ENCODE results near the gene PPP1R12B.
"Not testable (repeated sequence)": the region's sequence is repeated elsewhere in the genome, so short reads cannot be mapped to it uniquely, and the experiment has no call there.

PPP1R12B gene

DNA sequence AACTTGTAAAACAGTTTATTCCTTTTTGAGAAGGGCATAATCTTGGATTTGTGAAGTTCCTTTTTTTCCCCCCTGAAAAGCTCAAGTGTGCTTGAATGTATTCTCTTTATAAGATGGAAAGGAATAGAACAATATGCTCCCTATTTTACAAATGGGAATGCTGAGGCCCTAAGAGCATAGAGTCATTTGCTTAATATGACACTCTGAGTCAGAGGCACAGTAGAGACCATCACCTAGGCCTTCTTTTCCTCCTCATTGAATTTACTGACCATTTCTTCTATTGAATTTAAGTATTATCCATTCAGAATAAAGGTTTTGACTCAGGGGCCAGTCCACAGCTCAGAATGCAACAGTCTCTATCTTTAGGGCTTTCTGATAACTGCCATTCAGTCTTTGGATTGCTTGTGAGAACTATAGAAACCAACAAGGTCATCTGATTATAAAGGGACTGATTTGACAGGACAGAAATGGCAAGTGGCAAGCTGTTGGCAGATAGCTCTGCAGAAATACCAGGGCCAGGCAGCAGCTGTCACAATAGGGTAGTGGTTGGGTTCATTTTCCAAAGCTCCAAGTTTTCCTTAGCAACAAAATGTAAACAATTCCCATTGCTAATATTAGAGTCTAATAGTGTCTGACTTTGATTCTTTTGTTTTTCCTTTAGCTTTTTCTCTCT lies 111.1 kb downstream of the PPP1R12B start:
- in situ Hi-C loops (cut with MboI; ENCODE audit: low pct_unique_long_range_greater_than_20kb, low sequenced_read_pairs, unreplicated experiment): loop anchor here (10.0 to 25.0 kb wide), 2 partner anchors 115 to 253 kb away; partner anchors contain the start of gene SYT2
- DNase-seq (ENCODE audit: low spot score): not testable (repeated sequence)

DNA sequence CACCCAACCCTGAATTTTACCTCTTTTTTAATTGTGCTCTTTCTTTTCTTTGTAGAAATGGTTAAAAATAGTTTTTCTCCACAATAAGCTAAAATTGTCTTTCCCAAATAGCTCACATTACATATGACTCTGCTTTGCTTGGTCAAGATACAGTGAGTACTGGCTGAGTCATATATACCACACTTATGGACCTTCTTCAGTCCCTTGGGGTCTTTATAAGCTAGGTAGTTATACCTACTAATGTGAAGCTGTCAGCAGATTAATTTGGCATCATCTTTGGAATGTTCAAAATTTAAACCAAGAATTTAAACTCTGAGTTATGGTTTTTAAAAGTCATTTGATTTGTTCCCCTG lies 111.6 kb downstream of the PPP1R12B start:
- in situ Hi-C loops (cut with MboI; ENCODE audit: low pct_unique_long_range_greater_than_20kb, low sequenced_read_pairs, unreplicated experiment): loop anchor here (10.0 to 25.0 kb wide), 2 partner anchors 115 to 252 kb away; partner anchors contain the start of gene SYT2
- not testable (repeated sequence) for DNase-seq (ENCODE audit: low spot score)

DNA sequence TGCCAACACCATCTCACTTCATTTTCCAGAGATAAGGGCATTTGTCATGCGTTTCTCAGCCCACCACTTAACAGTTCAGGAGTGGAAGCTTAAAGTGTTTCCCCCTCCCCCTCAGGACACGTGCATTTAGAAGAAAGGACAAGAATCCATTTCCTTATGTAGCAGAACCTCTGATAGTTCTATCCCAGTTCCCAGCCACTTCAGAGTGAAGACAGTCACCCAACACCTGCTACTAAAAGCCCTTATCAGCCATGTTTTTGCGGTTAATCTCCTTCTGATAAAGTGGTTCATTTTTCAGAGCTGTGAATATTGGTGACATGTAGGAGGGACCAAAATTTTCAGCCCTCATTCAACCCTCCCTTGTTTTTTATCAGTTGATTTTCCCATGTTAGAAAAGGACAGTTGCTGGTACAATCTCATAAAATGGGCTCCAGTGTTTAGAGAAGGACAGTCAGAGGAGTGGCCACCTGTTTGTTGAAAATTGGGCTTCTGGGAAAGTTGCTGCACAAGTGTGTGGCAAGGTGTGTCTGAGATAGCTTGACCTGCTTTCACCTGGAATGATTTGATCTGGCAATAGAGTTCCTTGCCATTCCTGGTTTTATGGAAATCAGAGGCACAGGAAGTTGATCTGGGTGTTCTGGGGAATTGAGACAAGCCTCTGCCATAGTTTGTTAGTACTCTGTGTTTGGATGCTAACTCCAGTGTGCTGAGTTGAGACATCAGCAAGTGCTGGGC lies 114.0 kb downstream of the PPP1R12B start:
- TF ChIP-seq, protein P1, sequence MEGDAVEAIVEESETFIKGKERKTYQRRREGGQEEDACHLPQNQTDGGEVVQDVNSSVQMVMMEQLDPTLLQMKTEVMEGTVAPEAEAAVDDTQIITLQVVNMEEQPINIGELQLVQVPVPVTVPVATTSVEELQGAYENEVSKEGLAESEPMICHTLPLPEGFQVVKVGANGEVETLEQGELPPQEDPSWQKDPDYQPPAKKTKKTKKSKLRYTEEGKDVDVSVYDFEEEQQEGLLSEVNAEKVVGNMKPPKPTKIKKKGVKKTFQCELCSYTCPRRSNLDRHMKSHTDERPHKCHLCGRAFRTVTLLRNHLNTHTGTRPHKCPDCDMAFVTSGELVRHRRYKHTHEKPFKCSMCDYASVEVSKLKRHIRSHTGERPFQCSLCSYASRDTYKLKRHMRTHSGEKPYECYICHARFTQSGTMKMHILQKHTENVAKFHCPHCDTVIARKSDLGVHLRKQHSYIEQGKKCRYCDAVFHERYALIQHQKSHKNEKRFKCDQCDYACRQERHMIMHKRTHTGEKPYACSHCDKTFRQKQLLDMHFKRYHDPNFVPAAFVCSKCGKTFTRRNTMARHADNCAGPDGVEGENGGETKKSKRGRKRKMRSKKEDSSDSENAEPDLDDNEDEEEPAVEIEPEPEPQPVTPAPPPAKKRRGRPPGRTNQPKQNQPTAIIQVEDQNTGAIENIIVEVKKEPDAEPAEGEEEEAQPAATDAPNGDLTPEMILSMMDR (IDR thresholded peaks at IDR 0.05; ENCODE audit: extremely low read depth, insufficient read depth, missing control alignments): no peak
- no peak for DNase-seq (ENCODE audit: low spot score)
- in situ Hi-C loops (cut with MboI; ENCODE audit: low pct_unique_long_range_greater_than_20kb, low sequenced_read_pairs, unreplicated experiment): loop anchor here (10.0 to 25.0 kb wide), 2 partner anchors 112 to 250 kb away; partner anchors contain the start of gene SYT2

DNA sequence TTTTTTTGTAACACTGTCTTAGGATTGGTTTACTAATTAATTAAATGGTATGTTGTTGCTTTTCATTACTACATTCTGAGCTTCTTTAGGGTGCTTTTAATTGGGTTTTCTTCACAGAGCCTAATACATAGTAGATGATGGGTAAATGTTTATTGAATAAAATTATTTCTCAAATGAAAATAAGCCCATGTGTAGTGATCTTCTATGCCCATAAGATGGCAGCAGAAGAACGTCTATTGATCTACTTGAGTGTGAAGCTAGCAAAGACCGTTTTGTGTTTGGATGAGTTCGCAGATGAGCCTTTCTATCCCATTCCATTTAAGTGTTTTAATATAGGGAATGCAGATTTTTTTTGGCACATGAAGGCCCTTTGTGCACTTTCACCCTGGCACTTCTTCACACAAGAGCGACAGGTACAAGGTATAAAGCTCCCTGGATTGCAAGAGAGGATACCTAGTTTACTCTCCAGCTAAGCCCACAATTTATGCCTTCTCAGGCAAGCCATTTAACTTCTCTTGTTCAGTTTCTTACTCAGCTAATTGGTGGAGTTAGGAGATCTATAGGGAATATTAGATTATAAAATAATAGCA lies 115.7 kb downstream of the PPP1R12B start:
- TF ChIP-seq, protein P1 (IDR thresholded peaks at IDR 0.05; ENCODE audit: extremely low read depth, insufficient read depth, missing control alignments): peak; percentile 68
- in situ Hi-C loops (cut with MboI; ENCODE audit: low pct_unique_long_range_greater_than_20kb, low sequenced_read_pairs, unreplicated experiment): loop anchor here (10.0 to 25.0 kb wide), 2 partner anchors 111 to 248 kb away; partner anchors contain the start of gene SYT2

DNA sequence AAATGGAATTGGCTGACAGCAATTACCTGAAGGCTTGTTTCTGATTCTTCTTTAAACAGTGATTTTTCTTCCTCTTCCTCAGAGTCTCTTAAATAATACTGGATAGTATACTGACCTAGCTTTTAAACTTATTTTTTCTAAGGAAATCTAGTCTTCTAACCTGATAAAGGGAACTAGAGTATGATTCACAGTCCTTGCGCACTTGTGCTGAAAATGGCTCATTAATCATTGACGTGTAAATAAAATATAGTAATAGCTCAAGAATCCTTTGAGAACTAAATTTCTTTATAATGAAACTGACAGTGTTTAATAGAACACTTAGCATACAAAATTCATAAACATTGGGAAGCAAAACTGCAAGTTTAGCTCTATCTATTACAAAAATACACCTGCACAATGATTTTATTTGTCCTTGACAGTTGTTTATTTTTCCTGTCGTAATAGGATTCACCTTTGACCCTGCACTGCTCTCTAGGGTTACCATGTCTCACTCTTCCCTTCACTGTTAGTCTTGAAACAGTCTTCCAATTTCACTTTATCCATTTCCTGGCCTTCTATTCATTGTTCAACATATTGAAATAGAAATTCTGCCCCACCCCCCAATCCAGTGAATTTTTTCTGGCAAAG lies 117.3 kb downstream of the PPP1R12B start:
- not testable (repeated sequence) for DNase-seq (ENCODE audit: low spot score)
- in situ Hi-C loops (cut with MboI; ENCODE audit: low pct_unique_long_range_greater_than_20kb, low sequenced_read_pairs, unreplicated experiment): loop anchor here (10.0 to 25.0 kb wide), 2 partner anchors 109 to 247 kb away; partner anchors contain the start of gene SYT2

More for the DNA sequence above, 115.7 kb downstream of the PPP1R12B start:
- DNase-seq (ENCODE audit: low spot score): not testable (repeated sequence)

DNA sequence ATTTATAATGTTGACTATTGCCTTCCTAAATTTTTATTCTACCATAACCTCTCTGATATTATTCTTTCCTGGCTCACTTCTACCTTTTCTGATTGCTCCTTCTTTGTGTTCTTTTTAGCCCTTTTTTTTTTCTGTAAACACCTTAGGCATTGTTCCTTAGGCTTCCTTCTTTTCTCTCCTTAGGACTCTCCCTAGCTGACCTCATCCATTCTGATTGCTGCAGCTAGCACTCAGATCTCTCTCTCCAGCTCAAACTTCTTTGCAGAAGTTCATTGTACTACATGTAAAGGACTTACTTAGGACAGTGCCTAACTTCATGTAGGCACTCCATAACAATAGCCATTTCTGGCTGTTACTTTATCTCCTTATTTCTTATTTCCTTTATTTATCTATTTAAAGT lies 117.8 kb downstream of the PPP1R12B start:
- DNase-seq (ENCODE audit: low spot score): not testable (repeated sequence)
- in situ Hi-C loops (cut with MboI; ENCODE audit: low pct_unique_long_range_greater_than_20kb, low sequenced_read_pairs, unreplicated experiment): loop anchor here (10.0 to 25.0 kb wide), 2 partner anchors 108 to 246 kb away; partner anchors contain the start of gene SYT2

DNA sequence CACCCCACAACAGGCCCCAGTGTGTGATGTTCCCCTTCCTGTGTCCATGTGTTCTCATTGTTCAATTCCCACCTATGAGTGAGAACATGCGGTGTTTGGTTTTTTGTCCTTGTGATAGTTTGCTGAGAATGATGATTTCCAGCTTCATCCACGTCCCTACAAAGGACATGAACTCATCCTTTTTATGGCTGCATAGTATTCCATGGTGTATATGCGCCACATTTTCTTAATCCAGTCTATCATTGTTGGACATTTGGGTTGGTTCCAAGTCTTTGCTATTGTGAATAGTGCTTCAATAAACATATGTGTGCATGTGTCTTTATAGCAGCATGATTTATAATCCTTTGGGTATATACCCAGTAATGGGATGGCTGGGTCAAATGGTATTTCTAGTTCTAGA lies 118.9 kb downstream of the PPP1R12B start:
- in situ Hi-C loops (cut with MboI; ENCODE audit: low pct_unique_long_range_greater_than_20kb, low sequenced_read_pairs, unreplicated experiment): loop anchor here (10.0 to 25.0 kb wide), 2 partner anchors 107 to 245 kb away; partner anchors contain the start of gene SYT2
- DNase-seq (ENCODE audit: low spot score): not testable (repeated sequence)

DNA sequence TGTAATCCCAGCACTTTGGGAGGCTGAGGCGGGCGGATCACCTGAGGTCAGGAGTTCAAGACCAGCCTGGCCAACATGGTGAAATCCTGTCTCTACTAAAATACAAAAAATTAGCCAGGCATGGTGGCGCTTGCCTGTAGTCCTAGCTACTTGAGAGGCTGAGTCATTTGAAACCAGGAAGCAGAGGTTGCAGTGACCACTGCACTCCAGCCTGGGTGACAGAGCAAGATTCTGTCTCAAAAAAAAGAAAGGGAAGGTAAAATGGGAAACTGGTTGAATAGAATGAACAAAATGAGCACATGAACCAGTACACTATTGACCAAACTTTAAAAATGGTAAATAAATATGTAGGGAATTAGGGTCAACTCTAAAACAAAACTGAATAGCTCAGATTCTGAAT lies 120.2 kb downstream of the PPP1R12B start:
- in situ Hi-C loops (cut with MboI; ENCODE audit: low pct_unique_long_range_greater_than_20kb, low sequenced_read_pairs, unreplicated experiment): loop anchor here (10.0 to 25.0 kb wide), 2 partner anchors 106 to 244 kb away; partner anchors contain the start of gene SYT2
- DNase-seq (ENCODE audit: low spot score): not testable (repeated sequence)

DNA sequence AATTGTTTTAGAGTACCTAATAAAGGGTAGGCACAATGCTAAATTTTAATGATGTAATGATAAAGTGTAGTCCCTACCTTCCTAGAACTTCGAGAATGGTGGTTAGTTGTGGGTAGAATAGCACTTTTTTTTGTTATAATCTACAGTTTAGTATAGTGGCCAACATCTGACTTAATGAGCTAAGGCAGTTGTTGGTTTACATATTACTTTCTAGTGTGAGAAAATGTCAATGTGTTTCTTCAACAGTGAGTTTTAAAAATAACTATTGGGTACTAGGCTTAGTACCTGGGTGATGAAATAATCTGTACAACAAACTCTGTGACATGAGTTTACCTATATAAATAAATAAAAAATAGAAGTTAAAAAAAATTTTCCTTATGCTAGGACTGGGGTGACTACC lies 120.6 kb downstream of the PPP1R12B start:
- not testable (repeated sequence) for DNase-seq (ENCODE audit: low spot score)
- in situ Hi-C loops (cut with MboI; ENCODE audit: low pct_unique_long_range_greater_than_20kb, low sequenced_read_pairs, unreplicated experiment): loop anchor here (10.0 to 25.0 kb wide), 2 partner anchors 106 to 243 kb away; partner anchors contain the start of gene SYT2

DNA sequence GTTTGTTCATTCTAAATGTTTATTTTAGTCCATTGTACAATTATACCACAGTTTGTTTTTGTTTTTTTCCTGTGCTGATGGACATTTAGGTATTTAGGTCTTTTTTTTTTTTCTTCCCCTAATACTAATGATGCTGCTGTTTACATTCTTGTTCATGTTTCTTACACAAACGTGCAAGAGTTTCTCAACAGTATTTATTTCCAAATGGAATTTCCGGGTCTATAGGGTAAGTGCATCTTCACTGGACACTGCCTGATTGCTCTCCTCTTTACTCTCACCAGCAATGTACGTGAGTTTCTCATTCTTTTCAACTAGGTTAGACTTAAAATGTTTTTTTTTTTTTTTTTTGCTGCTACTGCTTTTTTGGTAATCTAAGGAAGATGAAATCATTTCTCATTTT lies 122.7 kb downstream of the PPP1R12B start:
- in situ Hi-C loops (cut with MboI; ENCODE audit: low pct_unique_long_range_greater_than_20kb, low sequenced_read_pairs, unreplicated experiment): loop anchor here (25.0 kb wide), 1 partner anchor 241 kb away; the partner anchor contains the start of gene SYT2
- TF ChIP-seq, protein P1 (IDR thresholded peaks at IDR 0.05; ENCODE audit: extremely low read depth, insufficient read depth, missing control alignments): no peak
- no peak for DNase-seq (ENCODE audit: low spot score)

DNA sequence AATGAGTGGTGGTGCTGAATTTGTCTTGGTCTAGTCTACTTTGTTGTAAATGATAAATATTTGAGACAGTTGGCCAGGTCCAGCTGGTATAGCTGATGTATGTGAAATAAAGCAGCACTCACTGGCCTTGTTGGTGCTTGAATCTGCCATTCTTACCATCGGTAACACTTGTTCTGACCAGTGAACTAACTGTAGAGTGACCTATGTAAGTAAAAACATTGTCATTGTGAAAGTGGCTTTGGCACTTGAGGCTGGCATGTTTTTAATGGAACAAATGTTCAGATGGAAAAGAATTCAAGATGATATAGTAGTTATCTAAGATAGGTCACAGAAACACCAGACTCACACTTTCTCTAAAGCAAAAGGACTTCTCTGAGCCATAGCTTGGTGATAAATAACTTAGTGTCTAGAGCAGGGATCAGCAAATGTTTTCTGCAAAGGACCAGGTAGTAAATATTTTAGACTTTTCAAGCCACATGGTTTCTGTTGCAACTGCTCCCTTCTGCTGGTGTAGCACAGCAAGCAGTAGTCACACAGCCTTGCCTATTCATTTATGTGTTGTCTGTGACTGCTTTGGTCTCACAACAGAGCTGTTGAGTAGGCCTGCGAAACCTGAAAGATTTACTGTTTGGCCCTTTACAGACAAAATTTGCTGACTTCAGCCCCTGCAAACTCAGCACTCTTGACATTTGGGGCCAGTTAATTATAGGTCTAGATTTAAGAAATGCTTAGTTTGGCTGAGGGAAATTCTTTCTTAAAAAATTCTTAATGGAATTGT lies 124.0 kb downstream of the PPP1R12B start:
- not testable (repeated sequence) for DNase-seq (ENCODE audit: low spot score)
- in situ Hi-C loops (cut with MboI; ENCODE audit: low pct_unique_long_range_greater_than_20kb, low sequenced_read_pairs, unreplicated experiment): loop anchor here (25.0 kb wide), 1 partner anchor 240 kb away; the partner anchor contains the start of gene SYT2

DNA sequence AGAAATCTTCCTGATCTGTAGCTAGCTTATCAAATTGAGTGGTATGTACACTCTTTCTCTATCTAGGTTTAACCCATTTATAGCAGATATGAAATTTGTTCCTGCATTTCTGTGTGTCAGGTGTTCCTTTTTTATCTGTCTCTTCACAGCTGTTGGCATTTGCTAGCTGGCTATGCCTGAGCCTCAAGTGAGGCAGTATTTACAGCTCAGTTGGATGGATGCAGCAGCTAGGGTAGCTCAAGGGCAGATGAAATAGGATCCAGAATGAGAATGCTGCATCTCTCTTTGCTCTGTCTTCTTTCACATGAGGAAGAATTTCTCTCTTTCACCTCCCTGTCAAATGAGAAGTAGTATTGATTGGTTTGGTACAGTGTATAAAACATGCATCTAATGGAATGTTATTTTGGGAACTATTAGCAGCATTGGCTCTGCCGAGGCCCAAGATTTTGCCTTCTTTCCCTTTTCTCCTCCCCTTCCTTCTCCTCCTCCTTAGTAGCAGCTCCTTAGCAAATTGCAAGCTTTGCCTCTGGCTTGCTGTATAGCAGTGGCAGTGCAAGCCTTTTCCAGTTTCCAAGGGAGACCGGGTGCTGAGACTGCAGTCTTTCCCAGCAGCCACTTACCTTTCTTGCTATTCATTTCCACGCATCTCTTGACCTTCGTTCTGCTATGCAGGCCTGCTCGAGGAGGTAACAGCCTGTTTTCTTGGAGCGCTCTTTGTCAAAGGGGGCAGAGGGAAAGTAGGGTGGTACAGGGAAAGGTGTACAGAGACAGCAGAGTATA lies 125.0 kb downstream of the PPP1R12B start:
- in situ Hi-C loops (cut with MboI; ENCODE audit: low pct_unique_long_range_greater_than_20kb, low sequenced_read_pairs, unreplicated experiment): loop anchor here (25.0 kb wide), 1 partner anchor 239 kb away; the partner anchor contains the start of gene SYT2
- not testable (repeated sequence) for DNase-seq (ENCODE audit: low spot score)

Data from GM13977 (cell line).